HG03378 (cell line): ENCODE data around the gene LRRC9.
"Not testable (repeated sequence)": the region's sequence is repeated elsewhere in the genome, so short reads cannot be mapped to it uniquely, and the experiment has no call there.

Experiments used
- ATAC-seq: cut with Tn5 transposase; IDR thresholded peaks from one replicate; pipeline ENCODE4 v1.9.1; 2021; ENCODE audit warnings: mild to moderate bottlenecking, moderate library complexity; ENCODE audit not compliant: unreplicated experiment

The LRRC9 gene

DNA sequence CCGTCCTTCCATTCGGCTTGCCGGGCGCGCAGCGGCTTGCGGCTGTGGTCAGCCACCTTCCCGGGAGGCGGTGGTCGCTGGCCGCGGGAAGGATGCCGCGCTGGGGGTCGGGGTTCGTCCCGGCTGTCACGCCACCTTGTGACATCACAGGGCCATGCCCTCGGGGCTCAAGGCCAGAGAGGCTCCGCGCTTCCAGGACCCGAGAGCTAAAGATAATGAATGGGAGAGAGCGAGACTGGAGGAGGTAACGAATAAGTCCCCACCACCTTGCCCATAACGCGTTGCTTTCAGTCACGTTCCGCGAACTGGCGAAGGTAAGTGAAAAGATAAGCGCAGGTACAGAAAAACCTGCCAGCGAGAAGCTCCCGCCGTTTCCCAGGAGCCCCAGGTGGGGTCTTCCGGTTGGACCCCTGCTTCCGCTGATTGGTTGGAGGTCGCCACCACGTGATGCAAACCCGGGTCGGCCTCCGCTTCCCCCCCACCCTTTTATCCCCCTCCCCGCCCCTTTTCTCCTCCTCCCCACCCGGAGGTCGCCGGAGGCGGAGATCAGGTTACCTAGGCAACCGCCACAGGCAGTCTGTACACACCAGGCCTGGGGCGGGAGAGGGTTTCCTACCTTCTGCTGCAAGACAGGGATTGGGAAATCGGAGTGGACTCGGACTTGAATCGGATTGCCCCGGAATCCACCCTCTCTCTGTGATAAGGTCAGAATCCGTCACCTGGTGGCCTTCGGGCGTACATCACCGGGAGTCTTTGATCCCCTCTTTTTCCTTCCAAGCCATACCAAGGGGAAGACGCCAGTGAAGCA lies at the start of gene LRRC9:
TSS of gene LRRC9 (plus strand) at position 575 of the 808 bp plus-strand sequence.
- ATAC-seq, result no peak

DNA sequence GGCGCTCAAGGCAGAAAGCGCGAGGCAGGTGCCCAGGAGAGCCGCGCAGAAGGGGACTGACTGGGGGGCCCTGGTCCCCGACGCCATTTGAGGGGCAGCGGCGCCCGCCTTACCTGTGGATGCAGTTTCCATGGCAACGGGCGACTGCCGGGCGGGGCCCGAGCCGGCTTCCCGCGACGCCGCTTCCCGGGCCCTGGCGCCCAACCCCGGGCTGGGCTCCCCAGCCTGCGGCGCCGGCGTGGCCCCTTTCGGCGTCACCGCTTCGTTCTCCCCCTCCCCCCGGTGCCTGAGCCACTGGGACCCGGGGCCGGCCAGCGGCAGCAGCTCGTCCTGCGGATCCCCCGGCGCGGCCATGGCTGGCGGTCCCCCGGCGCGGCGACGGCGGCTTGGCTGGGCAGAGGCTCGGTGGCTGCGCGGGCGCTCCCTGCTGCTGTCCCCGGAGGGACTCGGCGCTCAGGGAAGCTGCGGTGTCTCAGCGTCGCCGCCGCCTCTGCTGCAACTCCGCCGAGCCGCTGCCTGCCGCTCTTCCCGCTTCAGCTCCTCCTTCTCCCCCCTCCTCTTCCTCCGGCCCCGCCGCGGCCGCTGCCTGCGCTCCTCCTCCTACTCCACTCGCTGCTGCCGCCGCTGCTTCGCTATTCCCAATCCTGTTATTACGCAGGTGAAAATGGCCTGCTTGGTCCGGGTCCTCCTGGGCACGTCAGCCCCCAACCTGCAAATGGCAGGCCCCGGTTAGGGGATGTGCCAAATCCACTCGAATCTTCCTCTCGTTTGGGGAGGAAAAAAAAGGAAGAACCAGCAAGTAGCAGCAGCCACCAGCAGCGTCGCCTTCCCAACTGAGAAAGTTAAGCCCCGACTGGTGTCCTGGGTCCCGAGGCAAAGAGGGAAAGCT lies 49.4 kb upstream of the LRRC9 start, which contains the start of gene RTN1:
TSS of gene RTN1 (minus strand) at position 500 of the 889 bp plus-strand sequence. CDS start at position 354, 146 bp downstream.
- no peak for ATAC-seq

DNA sequence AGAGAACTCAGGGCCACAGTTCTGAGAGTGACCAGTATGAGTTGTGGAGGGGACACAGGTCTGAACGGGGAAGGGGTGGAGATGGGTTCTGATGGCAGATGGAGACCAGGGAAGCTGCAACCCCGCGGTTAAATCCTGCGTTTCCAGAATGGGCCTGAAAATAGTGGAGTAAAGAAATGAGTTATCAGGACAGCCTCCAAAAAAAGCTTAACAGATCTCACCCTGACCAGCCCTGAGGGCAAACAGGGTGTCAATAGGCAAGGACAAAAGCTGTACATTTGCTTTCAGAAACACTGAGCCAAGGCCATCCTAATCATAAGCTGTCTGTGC lies 48.8 kb upstream of the LRRC9 start:
- ATAC-seq, result no peak

DNA sequence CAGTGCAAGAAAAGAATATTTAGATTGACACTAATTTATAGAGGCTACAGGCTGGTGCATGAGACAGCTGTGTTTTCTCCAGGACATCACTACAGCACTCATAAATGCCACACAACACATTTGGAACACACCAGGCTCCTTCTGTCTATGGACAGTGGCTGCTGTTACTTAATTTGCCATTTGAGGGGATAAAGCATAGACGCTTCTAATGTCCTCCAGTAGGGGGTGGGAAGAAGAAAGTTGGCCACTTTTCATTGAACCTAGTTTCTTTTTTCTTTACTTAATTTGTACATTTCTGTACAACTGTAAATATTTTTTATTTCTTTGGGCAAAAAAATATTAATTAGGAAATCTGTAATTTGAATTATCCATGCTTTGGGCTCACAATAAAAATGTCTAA lies 37.0 kb upstream of the LRRC9 start:
- no peak for ATAC-seq

DNA sequence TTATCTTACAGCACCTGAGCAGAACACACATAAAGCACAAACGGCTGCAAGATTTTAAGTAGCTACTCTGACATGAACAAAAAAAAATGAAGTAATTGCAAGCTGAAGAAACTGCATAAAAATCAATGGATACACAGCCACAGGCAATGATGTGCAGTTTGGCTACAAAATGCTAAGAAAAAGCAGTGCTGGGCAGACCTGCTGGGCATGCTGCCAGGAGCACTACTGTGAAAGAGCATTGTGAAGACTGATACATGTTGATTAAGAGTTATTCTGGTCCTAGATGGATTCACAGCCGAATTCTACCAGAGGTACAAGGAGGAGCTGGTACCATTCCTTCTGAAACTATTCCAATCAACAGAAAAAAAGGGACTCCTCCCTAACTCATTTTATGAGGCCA lies 29.3 kb upstream of the LRRC9 start:
- ATAC-seq, result no peak

DNA sequence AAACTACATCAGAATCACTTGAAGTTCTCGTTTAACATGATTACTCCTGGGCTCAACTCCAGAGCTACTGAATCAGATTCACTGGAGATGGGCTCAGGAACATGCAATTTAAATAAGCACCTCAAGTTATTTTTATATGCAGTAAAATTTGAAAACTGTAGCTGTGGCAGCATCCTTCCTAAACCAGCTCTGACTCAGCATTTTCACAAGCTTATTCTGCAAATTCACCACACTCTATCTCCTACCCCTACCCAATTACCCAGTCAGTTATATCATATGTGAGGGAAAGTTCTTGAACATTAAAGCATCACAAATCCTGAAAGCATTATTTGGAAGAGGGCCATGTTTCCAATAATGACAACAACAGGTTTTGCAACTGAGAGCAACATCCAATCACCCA lies 24.2 kb upstream of the LRRC9 start:
- ATAC-seq, result no peak

DNA sequence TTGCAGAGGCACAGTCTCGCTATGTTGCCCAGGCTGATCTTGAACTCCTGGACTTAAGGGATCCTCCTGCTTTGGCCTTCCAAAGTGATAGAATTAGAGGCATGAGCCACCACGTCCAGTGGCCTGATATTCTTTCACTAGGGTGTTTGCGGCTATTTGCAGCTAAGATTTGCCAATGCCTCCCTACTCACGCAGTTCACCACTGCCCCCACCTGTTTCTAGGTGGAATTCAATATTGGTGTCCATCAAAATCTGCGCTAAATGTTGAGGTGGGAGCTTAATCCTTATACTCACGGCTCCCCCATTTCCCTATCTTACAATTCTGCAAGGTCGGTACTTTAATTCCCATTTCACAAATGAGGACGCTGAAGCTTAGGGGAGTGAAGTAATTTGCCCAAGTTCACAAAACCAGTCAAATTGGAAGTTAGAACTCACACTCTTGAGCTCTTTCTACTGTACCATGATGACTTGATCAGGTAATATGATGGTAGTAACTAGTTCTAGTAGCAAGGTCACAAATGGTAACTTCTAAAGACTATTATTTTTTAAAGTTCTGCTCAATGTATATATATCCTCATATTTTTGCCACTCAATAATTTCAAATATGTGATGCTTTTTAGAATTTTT lies 22.1 kb upstream of the LRRC9 start:
- ATAC-seq, result no peak

DNA sequence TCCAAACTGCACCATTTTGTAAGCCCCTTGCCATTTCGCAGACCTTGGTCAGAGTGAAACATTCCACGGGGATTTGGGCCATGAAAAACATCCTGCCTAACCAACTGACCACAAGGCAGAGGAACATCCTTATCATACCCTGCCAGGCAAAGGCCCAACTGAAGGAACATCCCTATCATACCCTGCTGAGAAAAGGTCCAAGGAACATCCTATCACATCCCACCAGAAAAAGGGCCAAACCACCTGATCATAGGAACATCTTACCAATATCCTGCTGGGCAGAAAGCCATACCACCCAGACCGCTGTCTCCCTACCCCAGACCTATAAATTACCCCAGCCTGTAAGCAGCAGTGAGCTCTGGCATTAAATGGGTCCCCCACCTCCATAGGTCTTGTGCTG lies 19.4 kb upstream of the LRRC9 start:
- ATAC-seq, result no peak

DNA sequence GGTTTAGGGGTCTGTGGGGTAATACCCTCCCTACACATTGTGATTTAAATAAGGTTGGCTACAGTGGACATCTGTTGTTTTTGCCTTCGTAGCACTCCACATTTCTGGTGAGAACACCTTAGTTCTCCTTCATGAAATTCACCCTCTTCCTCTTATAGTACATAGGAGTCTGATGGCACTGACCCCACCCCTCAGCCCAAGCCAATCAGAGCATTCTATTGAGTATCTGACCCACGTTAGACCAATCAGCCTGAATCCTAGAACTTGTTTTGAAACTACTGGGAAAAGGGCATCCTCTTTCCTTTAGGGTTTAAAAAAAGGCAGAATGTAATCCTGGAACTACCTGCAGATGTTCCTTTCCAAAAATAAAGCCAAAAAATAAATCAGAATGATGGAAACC lies 15.8 kb upstream of the LRRC9 start:
- ATAC-seq, result no peak

DNA sequence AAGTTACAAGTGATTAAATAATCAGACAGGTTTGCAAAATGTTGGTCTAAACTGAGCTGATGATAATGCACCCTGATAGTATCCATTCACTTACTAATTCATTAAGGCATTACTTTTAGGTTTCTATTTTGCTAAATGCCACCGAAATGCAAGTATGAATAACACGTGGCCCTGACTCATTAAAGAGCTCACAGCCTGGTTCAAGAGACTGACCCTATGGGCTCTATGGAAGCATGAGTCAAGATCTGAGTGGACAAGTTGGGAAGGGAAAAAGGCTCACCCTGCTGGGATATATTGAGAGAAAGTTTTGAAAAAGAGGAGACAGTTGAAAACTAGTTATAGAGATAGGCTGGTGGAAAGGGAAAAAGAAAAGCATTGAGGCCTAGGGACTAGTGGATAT lies 14.8 kb upstream of the LRRC9 start:
- ATAC-seq, result no peak

DNA sequence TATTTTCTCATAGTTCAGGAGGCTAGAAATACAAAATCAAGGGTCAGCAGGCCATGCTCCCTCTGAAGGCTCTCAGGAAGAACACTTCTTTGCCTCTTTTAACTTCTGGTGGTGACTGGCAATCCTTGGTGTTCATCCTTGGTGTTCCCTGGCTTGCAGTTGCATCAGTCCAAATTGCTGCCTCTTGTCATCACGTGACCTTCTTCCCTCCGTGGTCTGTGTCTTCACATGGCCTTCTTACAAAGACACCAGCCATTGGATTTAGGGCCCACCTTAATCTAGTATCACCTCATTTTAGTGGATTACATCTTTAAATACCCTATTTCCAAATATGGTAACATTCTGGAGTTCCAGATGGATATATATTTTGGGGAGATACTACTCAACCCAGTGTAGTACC lies 7.5 kb upstream of the LRRC9 start:
- ATAC-seq, result no peak

DNA sequence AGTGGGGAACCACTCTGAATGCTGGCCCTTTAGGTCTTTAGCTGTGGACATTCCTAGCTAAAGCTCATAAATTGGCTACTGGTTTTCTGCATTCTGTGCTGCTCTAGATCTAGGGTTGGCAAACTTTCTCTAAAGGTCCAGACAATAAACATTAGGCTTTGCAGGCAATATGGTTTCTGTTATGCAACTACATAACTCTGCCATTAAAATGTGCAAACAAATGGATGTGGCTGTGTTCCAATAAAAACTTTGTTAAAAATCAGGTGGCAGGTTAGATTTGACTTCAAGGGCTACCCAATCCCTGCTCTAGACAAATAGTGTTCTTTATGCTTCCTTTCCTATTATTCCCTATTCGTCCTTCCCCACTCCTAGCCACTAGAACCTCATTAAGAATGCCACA lies 6.8 kb upstream of the LRRC9 start:
- ATAC-seq, result no peak

DNA sequence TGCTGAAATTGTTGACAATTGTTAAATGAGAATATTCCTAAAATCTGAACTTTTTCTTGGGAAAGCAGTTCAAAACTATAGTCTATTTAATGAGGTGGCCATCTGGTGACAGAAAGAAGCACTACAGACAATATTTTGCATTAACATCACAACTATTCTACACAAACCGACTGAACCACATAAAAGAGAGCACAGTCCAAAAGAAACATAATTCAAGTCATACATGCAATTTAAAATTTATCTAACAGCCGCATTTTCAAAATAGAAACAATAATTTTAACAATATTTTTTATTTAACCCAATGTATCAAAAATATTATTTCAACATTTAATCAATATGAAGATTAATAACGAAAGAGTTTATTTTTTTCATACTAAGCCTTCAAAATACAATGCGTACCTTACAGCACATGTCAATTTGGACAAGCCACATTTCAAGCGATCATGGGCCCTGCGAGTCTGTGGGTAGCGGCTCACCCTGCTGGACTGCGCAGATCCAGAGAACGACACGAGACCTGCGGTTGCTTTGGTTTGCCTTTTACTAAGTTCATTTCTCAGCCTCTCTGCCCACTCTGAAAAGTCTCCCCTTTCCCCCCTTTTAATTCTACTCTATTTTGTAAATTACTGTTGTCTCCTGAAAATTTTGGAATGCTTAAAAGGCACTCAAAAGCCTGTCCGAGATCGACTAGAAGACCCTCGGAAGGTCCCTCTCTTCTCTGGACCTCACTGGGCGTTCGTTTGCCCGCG lies 947 bp upstream of the LRRC9 start:
- peak; percentile 54 for ATAC-seq

DNA sequence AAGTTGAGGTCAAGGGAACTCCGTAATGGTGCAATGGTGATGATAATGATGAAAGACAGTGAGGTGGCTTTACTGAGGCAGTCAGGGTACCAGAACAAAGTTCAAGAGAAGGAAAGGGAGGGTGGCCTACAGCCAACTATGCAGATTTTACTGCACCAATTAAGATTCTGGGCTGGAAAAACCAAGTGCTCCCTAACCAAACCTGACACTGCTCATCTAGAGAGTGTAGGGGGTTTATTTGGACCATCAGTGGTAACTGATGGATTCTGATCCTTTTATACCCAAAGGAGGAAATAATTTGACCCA lies 387 bp downstream of the LRRC9 start:
- no peak for ATAC-seq

DNA sequence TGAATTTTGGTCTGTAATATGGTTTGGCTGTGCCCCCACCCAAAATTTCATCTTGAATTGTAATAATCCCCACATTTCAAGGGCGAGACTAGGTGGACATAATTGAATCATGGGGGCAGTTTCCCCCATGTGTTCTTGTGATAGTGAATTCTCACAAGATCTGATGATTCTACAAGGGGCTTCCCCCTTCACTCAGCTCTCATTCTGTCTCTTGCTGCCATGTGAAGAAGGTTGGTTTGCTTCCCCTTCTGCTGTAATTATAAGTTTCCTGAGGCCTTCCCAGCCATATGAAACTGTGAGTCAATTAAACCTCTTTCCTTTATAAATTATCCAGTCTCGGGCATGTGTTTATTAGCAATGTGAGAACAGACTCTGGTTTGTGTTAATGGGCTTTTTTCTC lies 5.9 kb downstream of the LRRC9 start:
- ATAC-seq, result no peak

DNA sequence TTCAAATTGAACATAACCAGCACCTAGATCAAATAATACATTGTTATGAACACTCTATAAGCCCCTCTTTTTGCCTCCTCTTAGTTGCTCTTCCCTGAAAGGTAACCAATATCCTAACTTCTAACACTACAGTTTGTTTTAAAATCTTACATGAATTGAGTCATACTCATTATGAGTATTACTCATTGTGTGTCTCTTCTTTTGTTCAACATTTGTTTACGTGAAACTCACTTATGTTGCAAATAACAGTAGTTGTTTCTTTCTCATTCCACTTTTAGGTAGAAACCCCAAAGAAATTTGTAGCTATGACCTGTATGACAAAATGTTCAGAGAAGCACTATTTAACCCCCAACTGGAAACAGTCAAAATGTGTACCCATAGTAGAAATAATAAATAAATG lies 6.6 kb downstream of the LRRC9 start:
- ATAC-seq, result no peak

DNA sequence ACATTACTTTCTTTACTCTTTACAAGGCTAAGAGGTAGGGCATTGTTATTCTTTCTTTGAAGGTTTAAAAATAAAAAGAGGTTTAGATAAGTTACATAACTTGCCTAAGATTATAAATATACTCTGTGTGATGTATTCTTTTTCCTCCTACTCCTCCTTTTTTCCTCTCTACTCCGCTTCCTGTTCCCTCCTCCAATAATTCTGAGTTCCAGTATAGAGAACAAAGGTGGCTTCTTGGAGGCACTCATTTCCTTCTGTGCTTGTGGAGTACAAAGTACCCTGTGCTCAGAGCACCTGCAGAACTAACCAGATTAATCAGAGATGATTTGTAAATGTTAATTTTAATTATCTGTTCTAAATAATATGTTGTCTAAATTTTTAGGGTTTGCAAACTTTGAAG lies 11.3 kb downstream of the LRRC9 start:
- no peak for ATAC-seq

DNA sequence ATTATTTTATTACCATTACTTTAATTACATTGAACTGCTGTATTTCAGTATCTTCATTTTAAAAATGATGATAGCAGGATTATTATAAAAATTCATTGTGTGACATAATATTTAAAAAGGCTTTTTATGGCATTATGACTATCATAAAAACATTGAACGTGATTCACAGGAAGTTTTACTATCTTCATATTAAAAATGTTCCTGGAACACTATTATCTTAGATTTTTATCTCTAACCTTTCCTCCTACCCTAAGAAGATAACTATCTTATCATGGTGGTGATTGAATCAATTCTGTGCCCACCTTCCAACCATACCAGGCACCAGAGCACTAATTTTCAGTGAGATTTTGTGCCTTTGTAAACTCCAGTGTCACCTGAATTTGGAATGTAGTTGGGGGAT lies 16.2 kb downstream of the LRRC9 start:
- ATAC-seq, result no peak

DNA sequence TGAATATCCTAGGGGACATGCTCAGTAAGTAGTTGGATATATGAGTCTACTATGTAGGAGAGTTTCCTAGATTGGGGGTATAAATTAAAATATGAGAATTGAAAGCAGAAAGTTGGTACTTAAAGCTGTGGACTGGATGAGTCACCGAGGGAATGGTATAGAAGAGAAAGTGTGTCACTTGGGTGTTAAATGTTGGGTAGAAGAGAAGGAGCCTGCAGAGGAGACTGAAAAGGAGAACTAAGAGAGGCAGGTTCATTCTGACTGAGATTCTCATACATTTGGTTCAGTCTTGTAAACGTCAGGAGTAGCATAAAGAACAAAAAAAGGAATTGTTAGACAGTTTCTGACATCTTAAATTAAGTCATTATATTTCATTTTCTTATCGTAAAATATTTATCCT lies 19.9 kb downstream of the LRRC9 start:
- no peak for ATAC-seq

DNA sequence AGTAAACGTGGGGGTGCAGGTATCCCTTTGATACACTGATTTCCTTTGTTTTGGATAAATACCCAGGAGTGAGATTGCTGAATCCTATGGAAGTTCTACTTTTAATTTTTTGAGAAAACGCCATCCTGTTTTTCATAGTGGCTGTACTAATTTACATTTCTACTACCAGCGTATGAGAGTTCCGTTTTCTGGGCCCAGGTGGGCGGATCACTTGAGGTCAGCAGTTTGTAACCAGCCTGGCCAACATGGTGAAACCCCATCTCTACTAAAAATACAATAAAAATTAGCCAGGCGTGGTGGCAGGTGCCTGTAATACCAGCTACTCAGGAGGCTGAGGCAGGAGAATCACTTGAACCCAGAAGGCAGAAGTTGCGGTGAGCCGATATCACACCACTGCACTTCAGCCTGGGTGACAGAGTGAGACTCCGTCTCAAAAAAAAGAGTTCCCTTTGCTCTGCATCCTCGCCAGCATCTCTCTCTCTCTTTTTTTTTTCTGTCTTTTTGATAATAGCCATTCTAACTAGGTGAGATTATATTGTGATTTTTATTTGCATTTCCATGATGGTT lies 22.4 kb downstream of the LRRC9 start:
- not testable (repeated sequence) for ATAC-seq

DNA sequence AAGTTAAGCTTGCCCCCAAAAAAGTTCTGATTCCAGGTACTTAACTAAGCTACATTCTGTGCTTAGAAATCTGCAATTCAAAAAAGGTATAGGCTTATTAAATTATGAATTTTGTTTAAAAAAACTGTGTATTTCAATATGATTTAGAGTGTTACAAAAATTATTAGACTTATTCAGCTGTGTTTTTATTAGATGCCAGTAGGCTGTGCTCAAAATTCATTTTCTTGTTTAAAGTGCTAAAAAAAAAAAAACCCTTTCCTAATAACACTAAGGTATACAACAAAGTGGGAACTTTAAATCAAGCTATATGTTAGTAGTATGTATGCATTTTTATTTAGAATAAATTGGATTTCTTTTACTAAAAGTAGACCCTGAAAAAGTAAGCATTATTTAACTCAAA lies 25.0 kb downstream of the LRRC9 start:
- ATAC-seq, result no peak
